ENCODE measurements around the gene ATP8A2. TPM values are rescaled to one million over a fixed set of nuclear protein-coding genes. Genes with fewer than 3 reads are reported as not detected.

The ATP8A2 gene
- total and polyA plus RNA-seq, 10 of the 15 experiments (the other 5 are each of a cell fraction or from before 2014, with no cell fraction given) = 0.01 to 0.04 (median 0.04) TPM; not detected in 7

- TF ChIP-seq BCLAF1 (IDR thresholded peaks at IDR 0.05) (no peak), JUNB (IDR thresholded peaks at IDR 0.05) (no peak), EED (IDR thresholded peaks at IDR 0.05; ENCODE audit: low read depth) (no peak), IRF3 (IDR thresholded peaks at IDR 0.05) (no peak), NR2C2 (IDR thresholded peaks at IDR 0.05; ENCODE audit: borderline replicate concordance, control insufficient read depth, insufficient read length, low read depth) (no peak)
Measured at GRCh38 chr13:25574437-25575411, 202.9 kb downstream of the ATP8A2 start (continued).

- ChIA-PET SMC1A (ENCODE audit: uncharacterized antibody, unreplicated experiment) (no interaction called here), POLR2A (no interaction called here), CTCF (interaction anchor here (1.2 to 2.2 kb wide), 3 partner anchors 9 to 1082 kb away, joined by 3 to 21 read pairs (median 17); no protein-coding TSS in a partner anchor), RAD21 (ENCODE audit: unreplicated experiment) (interaction anchor here (1.4 kb wide), 1 partner anchor 495 kb away, joined by 5 read pairs; no protein-coding TSS in a partner anchor)
- no peaks in the 10 kb centered on the region for H4K20me1 ChIP-seq (ENCODE audit: control insufficient read depth, insufficient read depth)
- 0% methylated on average over 5 of the region's 5 CpGs for WGBS (ENCODE audit: insufficient coverage, insufficient replicate concordance, low lambda C conversion rate, missing lambda C conversion rate)
- no peaks in the 10 kb centered on the region for H3K9me3 ChIP-seq (replicated peaks; ENCODE audit: control insufficient read depth, insufficient read depth, low read length)
- H3K36me3 ChIP-seq (ENCODE audit: control insufficient read depth in 2 of 2, insufficient read depth in 2 of 2, low read length in 1 of 2) = no peaks in the 10 kb centered on the region
- FAIRE-seq (no peak), ATAC-seq (no peak), DNase-seq (ENCODE audit: low read depth, low spot score) (no peak)
- H2AFZ ChIP-seq (ENCODE audit: control insufficient read depth, low read depth, low read length) = no peak overlapping the region
- H3K79me2 ChIP-seq (ENCODE audit: control insufficient read depth, insufficient read depth, low read length) = no peaks in the 10 kb centered on the region
- H3K4me1 ChIP-seq (ENCODE audit: control insufficient read depth, insufficient read depth, low read length) = no peaks in the 10 kb centered on the region
- H3K4me3 ChIP-seq = no peak overlapping the region
- no peak for TF ChIP-seq RCOR1 (conservative IDR thresholded peaks at IDR 0.05; ENCODE audit: low read depth, low read length)
- no peak for TF ChIP-seq PKNOX1 (IDR thresholded peaks at IDR 0.05)
- no peak for TF ChIP-seq SMAD1 (IDR thresholded peaks at IDR 0.05; ENCODE audit: low read depth, partially characterized antibody)
- no peak for TF ChIP-seq MYC (IDR thresholded peaks at IDR 0.05; ENCODE audit: insufficient read depth, insufficient read length, insufficient replicate concordance, low read length, severe bottlenecking)
- TF ChIP-seq YBX1 (IDR thresholded peaks at IDR 0.05) = no peak
- peaks cover 0 to 4% of the 10 kb centered on the region in 2 experiments; a peak in 1 of 4 replicates for H3K27me3 ChIP-seq (replicated peaks in 1 of 2; ENCODE audit: control insufficient read depth in 2 of 2, insufficient read depth in 2 of 2, low read length in 1 of 2)
- in situ Hi-C loops (cut with MboI) (no loop called here), intact Hi-C loops (cut with micrococcal nuclease; ENCODE audit: unreplicated experiment) (loop anchor here (2.0 kb wide), 1 partner anchor 487 kb away; no protein-coding TSS in a partner anchor)
- H3K9ac ChIP-seq (ENCODE audit: control insufficient read depth, insufficient read depth, low read length) = no peak overlapping the region
- H3K27ac ChIP-seq (ENCODE audit: control insufficient read depth, insufficient read depth) = no peak overlapping the region
- H3K4me2 ChIP-seq (ENCODE audit: control insufficient read depth, insufficient read depth) = no peak overlapping the region
- no TSS peak for BruUV-seq (replicated peaks)
Measured at GRCh38 chr13:25575562-25575961, 203.8 kb downstream of the ATP8A2 start.

Data from GM12878 (cell line).